CD14-positive monocyte (primary cell): ENCODE measurements around the gene PDZK1IP1. TPM values are rescaled to one million over a fixed set of nuclear protein-coding genes. Genes with fewer than 3 reads are reported as not detected.

Experiments
- DNase-seq, 3 donors: peaks; one replicate each; pipeline ENCODE4 v3.0.0-alpha.2; 2011 to 2022
- H2AFZ ChIP-seq: 2 replicates; pipeline ENCODE4 v1.6.0; 2012; ENCODE audit warnings: mild to moderate bottlenecking, low read depth, low read length, inconsistent platforms; ENCODE audit not compliant: insufficient read depth, poor library complexity, severe bottlenecking
- H3K27ac ChIP-seq, 2 donors: 1 replicate in 1 of 2; 2 replicates in 1 of 2; pipeline ENCODE4 v1.5.1; 2012 to 2013; ENCODE audit warnings: low read length in 2 of 2, control low read depth in 1 of 2, inconsistent platforms in 1 of 2, low read depth in 1 of 2, mild to moderate bottlenecking in 1 of 2
- H3K27me3 ChIP-seq, 2 donors: one replicate each; pipeline versions ENCODE4 v1.6.0 to v1.6.1; 2011 to 2013; ENCODE audit warnings: low read length in 2 of 2; ENCODE audit not compliant: control insufficient read depth in 2 of 2, insufficient read depth in 2 of 2
- H3K36me3 ChIP-seq, 2 donors: replicated peaks in 1 of 2; 1 replicate in 1 of 2; 2 replicates in 1 of 2; pipeline versions ENCODE4 v1.5.1 to v1.6.1; 2012 to 2013; ENCODE audit warnings: low read length in 2 of 2, control low read depth in 1 of 2, inconsistent platforms in 1 of 2, mild to moderate bottlenecking in 1 of 2; ENCODE audit not compliant: insufficient read depth in 2 of 2, control insufficient read depth in 1 of 2
- H3K4me1 ChIP-seq, 2 donors: 1 replicate in 1 of 2; 2 replicates in 1 of 2; pipeline versions ENCODE4 v1.5.1 to v1.6.1; 2012 to 2013; ENCODE audit warnings: low read length in 2 of 2, control low read depth in 1 of 2, inconsistent platforms in 1 of 2, mild to moderate bottlenecking in 1 of 2, moderate library complexity in 1 of 2; ENCODE audit not compliant: insufficient read depth in 2 of 2, control insufficient read depth in 1 of 2
- H3K4me2 ChIP-seq: replicated peaks from 2 replicates; pipeline ENCODE3; 2012; ENCODE audit warnings: low read length, moderate library complexity, mild to moderate bottlenecking; ENCODE audit not compliant: poor library complexity, severe bottlenecking; ENCODE audit errors: extremely low read depth
- H3K4me3 ChIP-seq, 3 experiments: fragments of 200-600 bp in 1 of 3; sonication (generic) in 1 of 3; replicated peaks in 1 of 3; 1 replicate in 2 of 3; 2 replicates in 1 of 3; pipeline ENCODE4 v1.5.1; 2011 to 2013; ENCODE audit warnings: low read length in 3 of 3, mild to moderate bottlenecking in 3 of 3, control low read depth in 2 of 3, low read depth in 2 of 3, inconsistent platforms in 1 of 3, moderate library complexity in 1 of 3
- H3K79me2 ChIP-seq: 2 replicates; pipeline ENCODE4 v1.6.0; 2012; ENCODE audit warnings: mild to moderate bottlenecking, control low read depth, inconsistent platforms, low read length, moderate library complexity; ENCODE audit not compliant: insufficient read depth
- H3K9ac ChIP-seq: 2 replicates; pipeline ENCODE4 v1.6.0; 2017; ENCODE audit warnings: low read length, mild to moderate bottlenecking; ENCODE audit not compliant: insufficient read depth, poor library complexity, severe bottlenecking
- H3K9me3 ChIP-seq, 2 donors: replicated peaks in 1 of 2; 1 replicate in 1 of 2; 2 replicates in 1 of 2; pipeline versions ENCODE4 v1.5.1 to v1.6.1; 2012 to 2013; ENCODE audit warnings: low read length in 2 of 2, control low read depth in 1 of 2; ENCODE audit not compliant: control insufficient read depth in 1 of 2, insufficient read depth in 1 of 2
- H4K20me1 ChIP-seq: 2 replicates; pipeline ENCODE4 v1.6.0; 2012; ENCODE audit warnings: mild to moderate bottlenecking, low read length, control low read depth, moderate library complexity; ENCODE audit not compliant: insufficient read depth
- H3K27ac Mint-ChIP-seq, 7 donors: one replicate each; pipeline ENCODE4 v1.8.0; 2020; ENCODE audit warnings: mild to moderate bottlenecking in 7 of 7, mixed read lengths in 7 of 7, moderate library complexity in 6 of 7, inconsistent platforms in 2 of 7
- H3K27me3 Mint-ChIP-seq, 3 donors: one replicate each; pipeline ENCODE4 v1.8.0; 2021 to 2022; ENCODE audit warnings: low read depth in 3 of 3, mild to moderate bottlenecking in 3 of 3, mixed read lengths in 3 of 3, moderate library complexity in 3 of 3, inconsistent platforms in 1 of 3
- H3K36me3 Mint-ChIP-seq, 2 donors: one replicate each; pipeline ENCODE4 v1.8.0; 2020; ENCODE audit warnings: mixed read lengths in 2 of 2, inconsistent platforms in 1 of 2, mild to moderate bottlenecking in 1 of 2
- H3K4me1 Mint-ChIP-seq: one replicate; pipeline ENCODE4 v1.8.0; 2020; ENCODE audit warnings: mild to moderate bottlenecking, mixed read lengths
- H3K4me3 Mint-ChIP-seq, 2 donors: one replicate each; pipeline ENCODE4 v1.8.0; 2020; ENCODE audit warnings: mild to moderate bottlenecking in 2 of 2, mixed read lengths in 2 of 2, moderate library complexity in 1 of 2
- H3K9me3 Mint-ChIP-seq, 7 donors: one replicate each; pipeline ENCODE4 v1.8.0; 2020 to 2022; ENCODE audit warnings: mixed read lengths in 7 of 7, mild to moderate bottlenecking in 6 of 7, moderate library complexity in 6 of 7, inconsistent platforms in 2 of 7
- CTCF ChIP-seq: fragments of 200-600 bp; IDR thresholded peaks from one replicate; pipeline ENCODE4 v1.8.0; 2022; ENCODE audit warnings: antibody characterized with exemption, mild to moderate bottlenecking
- WGBS: methylation state at CpG from one replicate; pipeline ENCODE4 v1.1.5; 2013; ENCODE audit warnings: missing lambda C conversion rate; ENCODE audit not compliant: insufficient coverage; 5-methylcytosine and 5-hydroxymethylcytosine counted together
- intact Hi-C, 2 donors: fragments of 100-400 bp; cut with micrococcal nuclease; formaldehyde crosslinking; loops; one replicate each; pipeline versions ENCODE4 v1.15.0 to v1.15.1; 2023
- polyA plus RNA-seq, 3 donors: library from polyadenylated mRNA; depleted of rRNA in 1 of 3; unstranded in 2 of 3; stranded (reverse) in 1 of 3; fragments of 300-500 nt in 2 of 3; fragments of >200 nt in 1 of 3; fragmentation: Illumina TruSeq in 2 of 3; gene quantifications; 1 replicate in 2 of 3; 2 replicates in 1 of 3; pipeline ENCODE4 v1.2.3, GENCODE V29; 2012 to 2021

PDZK1IP1 gene
- polyA plus RNA-seq, 3 donors = 1.4 TPM; not detected in 2

GRCh38 chr1:47181955-47182675, 7.7 kb downstream of the PDZK1IP1 start:
- Histone ChIP-seq H3K27ac (no peak overlapping the region), H4K20me1 (no peaks in the 10 kb centered on the region), H3K4me3 (no peak overlapping the region), H2AFZ (no peak overlapping the region), H3K9ac (no peak overlapping the region), H3K79me2 (no peaks in the 10 kb centered on the region), H3K4me1 (peaks cover 7 to 12% of the 10 kb centered on the region in 2 donors), H3K36me3 (no peaks in the 10 kb centered on the region), H3K9me3 (no peaks in the 10 kb centered on the region), H3K4me2 (no peak overlapping the region), H3K27me3 (peaks cover 0 to 13% of the 10 kb centered on the region in 2 donors)
- DNase-seq = no peak
- H3K27ac Mint-ChIP-seq = no peak overlapping the region
- TF ChIP-seq CTCF = no peak
- no peaks in the 10 kb centered on the region for H3K36me3 Mint-ChIP-seq
- 95% methylated on average over 5 of the region's 7 CpGs for WGBS
- peaks cover 0 to 5% (median 0%) of the 10 kb centered on the region in 7 donors for H3K9me3 Mint-ChIP-seq
- no peak overlapping the region for H3K4me3 Mint-ChIP-seq
- intact Hi-C loops = no loop called here
- peaks cover 11 to 27% (median 16%) of the 10 kb centered on the region in 3 donors for H3K27me3 Mint-ChIP-seq
- peaks cover 10% of the 10 kb centered on the region for H3K4me1 Mint-ChIP-seq

GRCh38 chr1:47181095-47181954, 8.5 kb downstream of the PDZK1IP1 start:
- Histone ChIP-seq H3K4me2 (no peak overlapping the region), H3K4me3 (no peak overlapping the region), H3K27me3 (peaks cover 0 to 13% of the 10 kb centered on the region in 2 donors), H3K36me3 (no peaks in the 10 kb centered on the region), H3K4me1 (peaks cover 7 to 12% of the 10 kb centered on the region in 2 donors), H3K79me2 (no peaks in the 10 kb centered on the region), H2AFZ (no peak overlapping the region), H3K27ac (no peak overlapping the region), H3K9ac (no peak overlapping the region), H4K20me1 (no peaks in the 10 kb centered on the region), H3K9me3 (no peaks in the 10 kb centered on the region)
- Mint-ChIP-seq H3K4me1 (peaks cover 10% of the 10 kb centered on the region), H3K4me3 (no peak overlapping the region), H3K9me3 (peaks cover 0 to 5% (median 0%) of the 10 kb centered on the region in 7 donors), H3K27me3 (peaks cover 11 to 27% (median 19%) of the 10 kb centered on the region in 3 donors), H3K27ac (no peak overlapping the region), H3K36me3 (no peaks in the 10 kb centered on the region)
- 30% methylated on average over 4 of the region's 18 CpGs for WGBS
- DNase-seq = no peak
- intact Hi-C loops = no loop called here
- no peak for TF ChIP-seq CTCF
